NCI-H345 (cell line): ENCODE data around the gene MGAT3.
"Not testable (repeated sequence)": the region's sequence is repeated elsewhere in the genome, so short reads cannot be mapped to it uniquely, and the experiment has no call there.

Source experiments
- DNase-seq: peaks from one replicate; lab custom pipeline; 2025; lab: John Stamatoyannopoulos, UW

The MGAT3 gene

DNA sequence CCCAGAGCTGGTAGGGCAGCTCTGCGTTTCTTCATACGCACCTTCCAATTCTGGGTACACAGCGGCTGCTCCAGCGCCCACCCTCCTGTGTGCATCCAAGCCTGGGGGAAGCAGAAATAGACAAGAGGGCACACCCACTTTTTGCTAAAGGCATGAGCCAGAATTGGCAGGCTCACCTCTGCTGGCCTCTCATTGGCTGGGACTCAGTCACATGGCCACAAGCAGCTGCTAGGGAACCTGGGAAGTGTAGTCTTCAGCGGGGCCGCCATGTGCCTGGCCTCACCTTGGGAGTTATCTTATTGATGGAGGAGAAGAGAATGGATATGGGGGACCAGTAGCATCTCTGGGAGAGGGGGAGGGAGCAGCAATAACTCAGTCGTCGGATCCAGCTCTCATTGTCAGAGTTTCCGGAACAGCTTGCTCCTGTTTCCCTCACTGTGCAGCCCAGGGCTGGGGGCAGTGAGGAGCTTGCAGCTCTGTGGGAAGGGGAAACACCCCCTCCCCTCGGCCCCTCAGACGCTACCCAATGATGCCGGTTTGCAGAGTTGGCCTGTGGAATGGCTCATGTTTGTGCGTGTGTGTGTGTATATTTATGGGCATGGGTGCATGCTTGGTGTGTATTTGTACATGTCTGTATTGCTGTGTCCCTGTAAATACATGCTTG is 33.5 kb downstream of the MGAT3 start:
- DNase-seq: peak; percentile 37

DNA sequence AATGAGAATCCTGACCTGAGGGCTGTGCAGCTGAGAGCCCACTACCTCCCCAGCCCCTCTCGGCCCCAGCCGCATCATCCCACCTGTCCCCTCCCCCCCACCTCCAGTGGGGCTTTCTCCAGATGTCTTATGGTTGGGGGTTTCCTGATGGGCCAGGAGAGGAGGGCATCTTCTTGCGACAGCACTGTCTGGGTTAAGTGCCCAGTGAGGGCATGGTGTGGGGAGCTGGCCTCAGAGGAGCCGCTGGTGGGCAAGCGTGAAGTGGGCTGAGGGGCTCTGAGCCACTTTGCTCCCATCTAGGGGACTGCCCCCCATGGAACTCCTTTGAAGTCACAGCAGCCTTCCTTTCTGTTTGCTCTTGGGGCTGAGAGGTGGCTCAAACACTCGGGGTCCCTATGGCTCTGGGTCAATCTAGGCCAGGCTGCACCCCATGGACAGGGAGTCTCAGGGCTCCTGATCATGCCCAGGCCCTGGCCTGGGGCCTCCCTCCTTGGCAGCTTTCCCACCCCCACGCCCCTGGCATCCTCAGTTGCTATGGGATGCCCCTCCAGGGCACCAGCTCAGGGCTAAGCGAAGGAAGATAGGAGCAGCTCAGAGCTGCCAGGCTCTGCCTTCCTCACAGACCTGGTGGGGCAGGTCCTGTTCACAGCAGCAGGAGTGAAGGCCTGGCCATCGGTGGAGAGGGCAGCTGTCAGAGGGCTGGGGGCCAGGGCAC is 34.3 kb downstream of the MGAT3 start:
- DNase-seq: no peak

GRCh38 chr22:39491696-39492095 is 34.9 kb downstream of the MGAT3 start:
- no peak for DNase-seq

- DNase-seq: no peak
Observed at GRCh38 chr22:39492186-39492585, 35.4 kb downstream of the MGAT3 start.

DNA sequence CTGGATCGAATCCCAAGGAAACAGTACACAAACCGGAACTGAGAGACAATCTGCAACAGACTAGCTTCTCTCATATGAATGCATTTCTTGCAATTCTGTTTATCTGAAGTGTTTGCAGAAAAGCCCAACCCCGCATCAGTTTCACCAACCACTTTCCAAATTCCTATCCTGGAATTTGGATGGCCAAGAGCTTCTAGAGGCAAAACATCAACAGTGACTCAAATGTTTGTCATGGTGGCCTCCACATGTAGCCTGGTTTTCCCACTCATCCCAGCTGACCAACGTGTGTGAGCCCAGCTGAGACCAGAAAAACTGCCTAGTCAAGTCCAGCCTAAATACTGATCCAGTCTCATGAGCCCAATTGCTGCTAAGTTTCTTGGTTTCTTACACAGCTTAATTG is 36.9 kb downstream of the MGAT3 start:
- DNase-seq: no peak

DNA sequence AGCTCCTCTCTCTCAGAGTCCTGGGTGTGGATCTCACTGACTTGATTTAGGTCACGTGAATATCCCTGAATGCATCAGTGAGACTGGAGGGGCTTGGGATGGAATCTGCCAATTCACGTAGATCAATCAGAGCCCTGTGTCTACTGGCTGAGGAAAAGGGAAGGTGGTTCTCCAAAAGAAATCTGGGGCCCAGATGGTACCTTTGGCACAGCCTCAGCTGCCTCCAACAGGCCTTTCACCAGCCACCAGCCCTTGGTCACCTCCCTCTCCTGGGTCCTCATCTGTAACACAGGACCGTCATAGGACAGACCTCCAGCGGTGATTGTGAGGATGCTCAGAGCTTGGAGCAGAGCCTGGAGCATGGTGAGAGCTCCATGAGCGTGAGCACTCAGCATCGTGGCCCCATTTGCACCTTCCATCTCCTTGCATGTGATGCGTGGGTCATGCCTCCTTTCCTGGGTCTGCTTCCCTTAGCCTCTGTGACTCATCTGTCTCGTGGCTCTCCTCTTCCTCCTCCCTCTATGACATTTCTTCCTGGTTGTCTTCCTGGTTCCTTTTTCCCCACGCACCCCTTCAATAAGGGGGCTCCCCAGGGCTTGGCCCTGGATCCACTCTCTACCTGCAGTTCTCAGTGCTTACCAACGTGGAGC is 37.8 kb downstream of the MGAT3 start:
- DNase-seq: no peak

- peak; percentile 29 for DNase-seq
Observed at GRCh38 chr22:39496131-39496838, 39.5 kb downstream of the MGAT3 start.

- no peak for DNase-seq
Observed at GRCh38 chr22:39497429-39497828, 40.6 kb downstream of the MGAT3 start.

GRCh38 chr22:39498368-39498767 is 41.6 kb downstream of the MGAT3 start:
- DNase-seq: peak; percentile 55

DNA sequence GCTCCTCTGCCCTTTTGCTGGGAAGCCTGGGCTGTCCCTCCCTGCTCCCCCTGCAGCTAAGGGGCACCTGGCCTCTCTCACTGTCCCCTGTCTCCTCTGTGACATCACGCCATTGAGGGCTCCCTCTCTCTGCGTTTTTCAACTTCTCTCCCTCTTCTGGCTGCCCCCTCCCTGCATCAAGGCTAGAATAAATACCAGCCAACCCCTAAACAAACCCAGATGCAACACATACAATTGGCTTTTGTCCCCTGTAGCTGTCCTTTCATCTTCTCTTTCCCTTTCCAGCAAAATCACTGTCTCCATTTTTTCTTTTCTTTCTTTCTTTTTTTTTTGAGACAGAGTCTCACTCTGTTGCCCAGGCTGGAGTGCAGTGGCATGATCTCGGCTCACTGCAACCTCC is 42.0 kb downstream of the MGAT3 start:
- no peak for DNase-seq

DNA sequence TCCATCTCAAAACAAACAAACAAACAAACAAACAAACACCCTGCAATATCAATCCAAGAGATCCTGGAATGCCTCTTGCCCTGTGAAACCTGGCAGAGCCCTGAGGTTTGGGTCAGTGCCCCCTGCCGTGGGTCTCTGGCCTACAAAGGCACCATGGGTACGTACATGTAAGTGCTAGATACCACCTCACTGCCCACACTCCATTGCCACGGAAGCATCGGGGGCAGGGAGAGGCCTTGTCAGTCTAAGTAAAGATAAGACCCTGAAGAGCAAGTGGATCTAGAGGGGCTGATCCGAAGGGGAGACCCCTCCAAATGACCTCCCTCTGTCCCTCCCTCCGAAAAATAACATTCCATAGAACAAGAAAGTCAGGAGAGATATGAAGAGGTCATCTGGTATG is 43.3 kb downstream of the MGAT3 start:
- no peak for DNase-seq

DNA sequence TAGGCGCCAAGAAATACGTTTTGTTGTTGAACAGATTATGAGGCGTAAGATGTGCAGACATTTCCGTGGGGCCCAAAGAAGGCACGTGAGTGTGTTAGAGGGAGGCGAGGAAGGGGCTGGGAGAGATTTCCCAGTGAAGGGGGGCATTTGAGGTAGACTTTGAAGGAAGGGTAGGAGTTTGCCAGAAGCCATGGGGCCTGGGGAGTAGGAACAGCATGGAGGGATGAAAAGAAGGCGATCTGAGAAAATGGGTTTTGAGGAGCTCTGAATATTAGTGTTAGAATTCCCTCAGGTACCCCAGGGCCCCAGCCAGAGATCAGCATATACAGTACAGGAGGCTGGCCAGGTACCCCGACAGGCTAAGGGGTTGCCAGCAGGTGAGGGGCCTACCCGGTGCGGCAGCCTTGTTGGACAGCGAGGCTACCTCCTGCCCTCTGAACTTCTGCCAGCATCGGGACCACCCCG is 44.9 kb downstream of the MGAT3 start:
- DNase-seq: no peak

GRCh38 chr22:39502109-39502788 is 45.4 kb downstream of the MGAT3 start, which contains the start of gene MIEF1:
MIEF1 (plus strand) TSS chr22:39502290; CDS start chr22:39511295, 9,005 bp downstream.
- DNase-seq: peak; percentile 94

DNA sequence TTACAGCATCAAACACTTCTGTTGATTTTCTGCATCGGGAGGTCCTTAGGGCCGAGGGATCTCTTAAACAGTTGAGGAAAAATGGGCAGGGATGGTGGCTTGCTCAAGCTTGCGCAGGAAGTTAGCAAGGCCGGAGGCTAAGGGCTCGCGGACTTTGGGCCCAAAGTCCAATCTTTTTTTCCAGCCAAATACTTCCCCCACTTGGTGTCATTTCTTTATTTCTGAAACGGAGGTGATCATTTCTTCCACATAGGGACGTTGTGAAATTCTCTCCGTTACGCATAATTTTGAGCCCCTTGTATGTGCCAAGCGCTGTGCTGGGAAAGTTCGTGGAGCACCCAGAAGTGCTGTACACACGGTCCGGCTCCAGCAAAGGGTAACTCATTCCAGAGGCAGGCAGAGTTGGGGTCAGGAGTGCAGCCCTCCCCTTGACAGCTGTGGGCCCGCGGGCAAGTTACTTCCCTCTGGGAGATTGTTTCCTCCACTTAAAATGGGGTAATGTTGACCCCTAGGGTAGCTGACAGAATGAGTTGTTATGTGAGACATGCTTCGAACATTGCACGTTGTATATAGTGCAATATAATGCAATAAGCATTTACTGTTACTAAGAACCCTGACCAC is 46.1 kb downstream of the MGAT3 start:
- no peak for DNase-seq

DNA sequence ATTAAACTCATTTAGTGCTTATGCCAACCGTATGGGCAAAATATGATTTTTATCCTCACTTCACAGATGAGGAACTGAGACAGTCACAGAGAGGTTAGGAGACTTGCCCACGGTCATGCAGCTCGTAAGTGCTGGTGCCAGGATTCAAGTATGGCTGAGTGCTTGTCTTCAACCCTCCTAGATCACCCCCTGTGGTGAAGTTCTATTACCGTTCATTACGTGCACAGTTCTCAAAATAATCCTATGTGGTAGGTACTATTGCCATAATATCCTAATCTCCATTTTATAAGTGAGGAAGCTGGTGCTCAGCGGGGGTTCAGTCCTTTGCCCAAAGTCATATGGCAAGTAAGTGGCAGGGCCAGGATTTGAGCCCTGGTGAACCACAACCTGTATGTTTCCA is 46.8 kb downstream of the MGAT3 start:
- no peak for DNase-seq

DNA sequence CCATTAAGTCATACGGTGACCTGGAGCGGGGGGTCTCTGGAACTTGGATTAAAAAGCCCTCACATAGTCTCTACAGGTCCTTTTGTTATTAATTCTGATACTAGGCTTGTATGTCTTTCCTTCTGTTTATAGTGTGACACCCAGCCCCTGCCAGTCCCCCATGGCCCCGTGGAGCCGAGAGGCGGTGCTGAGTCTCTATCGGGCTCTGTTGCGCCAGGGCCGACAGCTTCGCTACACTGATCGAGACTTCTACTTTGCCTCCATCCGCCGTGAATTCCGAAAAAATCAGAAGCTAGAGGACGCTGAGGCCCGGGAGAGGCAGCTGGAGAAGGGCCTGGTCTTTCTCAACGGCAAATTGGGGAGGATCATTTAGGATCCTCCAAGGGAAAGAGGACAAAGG is 47.3 kb downstream of the MGAT3 start:
- DNase-seq: no peak

DNA sequence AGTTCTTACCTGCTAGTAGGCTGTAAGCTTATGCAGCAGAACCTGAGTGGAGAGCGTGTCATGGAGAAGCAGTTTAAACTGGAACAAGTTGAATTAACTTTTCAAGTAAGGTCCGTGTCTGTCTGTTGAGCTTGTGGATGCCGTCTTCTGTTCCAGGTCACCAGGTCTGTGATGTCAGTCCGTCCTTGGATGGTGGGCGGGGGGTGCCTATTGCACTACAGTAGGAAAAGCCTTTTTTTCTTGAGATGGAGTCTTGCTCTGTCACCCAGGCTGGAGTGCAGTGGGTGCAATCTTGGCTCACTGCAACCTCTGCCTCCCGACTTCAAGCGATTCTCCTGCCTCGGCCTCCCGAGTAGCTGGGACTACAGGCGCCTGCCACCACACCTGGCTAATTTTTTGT is 50.2 kb downstream of the MGAT3 start:
- DNase-seq: not testable (repeated sequence)

GRCh38 chr22:39508393-39508792 is 51.6 kb downstream of the MGAT3 start:
- no peak for DNase-seq

DNA sequence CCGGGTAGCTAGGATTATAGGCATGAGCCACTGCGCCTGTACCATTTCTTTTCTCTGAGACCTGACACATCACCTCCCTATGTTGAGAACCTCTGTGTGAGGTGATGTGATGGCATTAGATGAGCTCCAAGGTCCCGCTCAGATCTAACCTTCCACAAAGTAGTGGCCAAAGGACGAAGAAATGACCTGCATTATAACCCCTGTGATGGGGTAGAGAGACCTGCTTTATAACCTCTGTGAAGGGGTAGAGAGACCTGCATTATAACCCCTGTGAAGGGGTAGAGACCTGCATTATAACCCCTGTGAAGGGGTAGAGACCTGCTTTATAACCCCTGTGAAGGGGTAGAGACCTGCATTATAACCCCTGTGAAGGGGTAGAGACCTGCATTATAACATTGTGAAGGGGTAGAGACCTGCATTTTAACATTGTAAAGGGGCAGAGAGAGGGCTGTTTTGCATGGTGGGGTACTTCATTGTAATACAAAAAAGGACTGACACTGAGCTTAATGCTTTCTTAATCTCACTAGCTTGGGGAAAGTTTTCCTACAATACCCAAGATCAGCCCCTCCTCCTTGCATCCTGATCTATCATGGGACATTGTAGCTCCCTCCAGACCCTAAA is 53.8 kb downstream of the MGAT3 start:
- no peak for DNase-seq

DNA sequence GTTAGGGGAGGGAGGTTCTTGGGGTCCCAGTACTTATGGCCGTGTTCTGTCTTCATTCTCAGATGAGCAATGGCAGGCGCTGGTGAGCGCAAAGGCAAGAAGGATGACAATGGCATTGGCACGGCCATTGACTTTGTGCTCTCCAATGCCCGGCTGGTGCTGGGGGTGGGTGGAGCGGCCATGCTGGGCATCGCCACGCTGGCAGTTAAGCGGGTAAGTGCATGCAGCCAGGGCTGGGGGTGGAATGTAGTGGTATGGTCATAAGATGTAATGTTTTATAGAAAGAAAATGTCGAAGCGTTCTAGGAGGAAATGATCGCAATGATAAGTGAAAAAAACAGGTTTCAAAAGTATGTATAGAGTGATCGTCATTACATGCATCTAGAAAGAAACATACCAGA is 54.4 kb downstream of the MGAT3 start:
- DNase-seq: no peak

- no peak for DNase-seq
Observed at GRCh38 chr22:39512026-39512425, 55.2 kb downstream of the MGAT3 start.
